OCI-LY1 (cell line): ENCODE results near the gene TRIM68.

Experiments
- EZH2 ChIP-seq: fragments of 200-600 bp; sonication (generic), shearing (Covaris generic); IDR thresholded peaks from 2 replicates; pipeline ENCODE4 v1.8.0; 2017; ENCODE audit warnings: borderline replicate concordance, mixed run types, mild to moderate bottlenecking, antibody characterized with exemption, low read length, moderate library complexity, mixed read lengths
- TF ChIP-seq, protein P1 (sequence below): fragments of 200-600 bp; sonication (generic), shearing (Covaris generic); IDR thresholded peaks from 2 replicates; pipeline ENCODE4 v1.5.1; 2017; ENCODE audit warnings: mild to moderate bottlenecking, antibody characterized with exemption, low read length, moderate library complexity, mixed read lengths

DNA sequence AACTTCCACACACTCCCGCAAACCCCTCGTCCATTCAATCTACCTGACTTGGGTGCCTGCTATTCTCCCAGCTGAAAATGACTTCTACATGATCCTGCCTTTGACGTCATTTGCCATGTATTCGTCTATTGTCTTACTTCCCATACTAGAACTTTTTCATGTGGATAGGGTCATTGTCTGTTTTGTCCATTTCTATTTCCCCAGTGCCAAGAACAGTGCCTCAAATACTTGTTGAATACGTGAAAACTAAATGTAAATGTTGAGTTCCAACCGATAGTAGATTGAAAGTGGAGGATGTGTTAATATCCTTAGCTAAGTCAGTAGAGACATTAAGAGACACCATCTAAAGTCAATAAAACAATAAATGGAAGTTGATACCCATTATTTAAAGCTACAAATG, 935 bp downstream of the TRIM68 start:
- TF ChIP-seq, protein P1, sequence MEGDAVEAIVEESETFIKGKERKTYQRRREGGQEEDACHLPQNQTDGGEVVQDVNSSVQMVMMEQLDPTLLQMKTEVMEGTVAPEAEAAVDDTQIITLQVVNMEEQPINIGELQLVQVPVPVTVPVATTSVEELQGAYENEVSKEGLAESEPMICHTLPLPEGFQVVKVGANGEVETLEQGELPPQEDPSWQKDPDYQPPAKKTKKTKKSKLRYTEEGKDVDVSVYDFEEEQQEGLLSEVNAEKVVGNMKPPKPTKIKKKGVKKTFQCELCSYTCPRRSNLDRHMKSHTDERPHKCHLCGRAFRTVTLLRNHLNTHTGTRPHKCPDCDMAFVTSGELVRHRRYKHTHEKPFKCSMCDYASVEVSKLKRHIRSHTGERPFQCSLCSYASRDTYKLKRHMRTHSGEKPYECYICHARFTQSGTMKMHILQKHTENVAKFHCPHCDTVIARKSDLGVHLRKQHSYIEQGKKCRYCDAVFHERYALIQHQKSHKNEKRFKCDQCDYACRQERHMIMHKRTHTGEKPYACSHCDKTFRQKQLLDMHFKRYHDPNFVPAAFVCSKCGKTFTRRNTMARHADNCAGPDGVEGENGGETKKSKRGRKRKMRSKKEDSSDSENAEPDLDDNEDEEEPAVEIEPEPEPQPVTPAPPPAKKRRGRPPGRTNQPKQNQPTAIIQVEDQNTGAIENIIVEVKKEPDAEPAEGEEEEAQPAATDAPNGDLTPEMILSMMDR = no peak
- no peak for TF ChIP-seq EZH2
